Kidney glomerular epithelial cell (primary cell): ENCODE data around the gene CLEC16A.
A peak's percentile ranks its signal among the peaks of the same experiment; 100 is the strongest.

Source experiments
- DNase-seq: peaks from one replicate; lab custom pipeline; 2025; lab: John Stamatoyannopoulos, UW

CLEC16A gene

GRCh38 chr16:11060842-11061241, 116.5 kb downstream of the CLEC16A start:
- DNase-seq, result no peak

- no peak for DNase-seq
Observed at GRCh38 chr16:11061629-11062270, 117.4 kb downstream of the CLEC16A start.

- peak; percentile 3 for DNase-seq
Observed at GRCh38 chr16:11063448-11064201, 119.3 kb downstream of the CLEC16A start.

- no peak for DNase-seq
Observed at GRCh38 chr16:11064202-11064540, 119.8 kb downstream of the CLEC16A start.

GRCh38 chr16:11064851-11065250, 120.5 kb downstream of the CLEC16A start:
- DNase-seq, result no peak

GRCh38 chr16:11066261-11066870, 122.0 kb downstream of the CLEC16A start:
- no peak for DNase-seq

- no peak for DNase-seq
Observed at GRCh38 chr16:11067266-11067665, 122.9 kb downstream of the CLEC16A start.

GRCh38 chr16:11067697-11068141, 123.4 kb downstream of the CLEC16A start:
- no peak for DNase-seq

- no peak for DNase-seq
Observed at GRCh38 chr16:11071829-11072228, 127.5 kb downstream of the CLEC16A start.

- no peak for DNase-seq
Observed at GRCh38 chr16:11072420-11073153, 128.2 kb downstream of the CLEC16A start.

- no peak for DNase-seq
Observed at GRCh38 chr16:11073407-11073999, 129.1 kb downstream of the CLEC16A start.

GRCh38 chr16:11074131-11074530, 129.8 kb downstream of the CLEC16A start:
- no peak for DNase-seq

GRCh38 chr16:11075163-11075562, 130.8 kb downstream of the CLEC16A start:
- no peak for DNase-seq

GRCh38 chr16:11076259-11077018, 132.1 kb downstream of the CLEC16A start:
- no peak for DNase-seq

GRCh38 chr16:11078812-11079459, 134.6 kb downstream of the CLEC16A start:
- peak; percentile 87 for DNase-seq

- peak; percentile 69 for DNase-seq
Observed at GRCh38 chr16:11079652-11080187, 135.4 kb downstream of the CLEC16A start.

GRCh38 chr16:11080327-11080967, 136.1 kb downstream of the CLEC16A start:
- no peak for DNase-seq

- DNase-seq, result no peak
Observed at GRCh38 chr16:11080999-11081630, 136.8 kb downstream of the CLEC16A start.

GRCh38 chr16:11082108-11082859, 137.9 kb downstream of the CLEC16A start:
- no peak for DNase-seq
